A549 (cell line): ENCODE results near the gene SLC6A3.
"Not testable (repeated sequence)": the region's sequence is repeated elsewhere in the genome, so short reads cannot be mapped to it uniquely, and the experiment has no call there.

Experiments
- CTCF ChIP-seq: fragments of >200 bp; sonication (Bioruptor Twin); formaldehyde crosslinking; IDR thresholded peaks from 3 replicates; pipeline ENCODE4 v1.5.1; 2016
- HDAC2 ChIP-seq: fragments of 200-600 bp; sonication (generic); IDR thresholded peaks from 2 replicates; pipeline ENCODE4 v1.6.1; 2016
- MAZ ChIP-seq: fragments of 150-350 bp; IDR thresholded peaks from 2 replicates; pipeline ENCODE4 v1.6.1; 2014; ENCODE audit warnings: antibody characterized with exemption, low read depth, low read length, borderline replicate concordance
- PBX3 ChIP-seq: IDR thresholded peaks from 2 replicates; pipeline ENCODE4 v1.6.1; 2012
- POLR2A ChIP-seq: IDR thresholded peaks from 2 replicates; pipeline ENCODE4 v1.6.1; 2012; ENCODE audit warnings: mild to moderate bottlenecking, low read length

GRCh38 chr5:1475544-1475900, 30.3 kb upstream of the SLC6A3 start:
- not testable (repeated sequence) for TF ChIP-seq CTCF, HDAC2, MAZ, POLR2A, PBX3
